Stimulated activated CD8-positive, alpha-beta memory T cell treated with anti-CD3 and anti-CD28 coated beads, Interleukin-7, amount 100 ng/mL, for 1 hour (primary cell): ENCODE measurements around the gene TMEM163.
"Not testable (repeated sequence)": the region's sequence is repeated elsewhere in the genome, so short reads cannot be mapped to it uniquely, and the experiment has no call there.

Experiments used
- DNase-seq, 2 donors: peaks; one replicate each; pipeline ENCODE4 v3.0.0-alpha.2; 2020; ENCODE audit warnings: low read depth in 2 of 2

TMEM163 gene

DNA sequence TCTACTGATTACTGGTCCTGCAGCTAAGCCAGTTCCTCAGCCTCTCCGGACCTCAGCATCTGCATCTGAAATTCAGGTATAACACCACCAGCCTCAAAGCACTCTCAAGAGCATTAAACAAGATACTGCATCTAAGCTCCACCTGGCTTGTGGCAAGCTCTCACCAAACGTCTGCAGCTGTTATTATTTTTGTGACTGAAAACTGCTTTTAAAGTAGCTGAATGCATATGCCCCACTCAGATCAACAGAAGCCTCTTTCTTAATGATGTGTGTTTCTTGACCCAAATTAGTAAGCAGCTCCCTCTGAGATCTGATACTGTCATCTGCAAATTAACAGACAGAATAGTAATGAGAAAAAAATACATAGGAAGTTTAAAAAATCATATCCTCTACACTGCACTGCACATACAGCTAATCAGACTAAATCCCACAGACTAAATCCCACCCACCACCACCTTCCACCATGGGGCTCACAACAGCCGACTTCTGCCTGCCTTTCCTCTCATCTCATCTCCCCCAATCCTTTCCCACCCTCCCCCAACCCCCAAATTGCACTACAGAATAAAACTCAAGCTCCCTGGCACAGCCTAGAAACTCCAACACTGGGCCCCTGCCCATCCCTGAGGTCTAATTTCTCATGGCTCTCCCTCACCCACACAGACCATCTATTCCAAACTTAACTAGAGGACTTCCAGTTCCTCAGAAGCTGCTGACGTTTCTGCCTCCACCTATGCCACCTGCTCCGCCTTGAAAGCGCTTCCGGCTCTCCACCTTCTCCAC is 52.9 kb downstream of the TMEM163 start:
- no peak for DNase-seq

DNA sequence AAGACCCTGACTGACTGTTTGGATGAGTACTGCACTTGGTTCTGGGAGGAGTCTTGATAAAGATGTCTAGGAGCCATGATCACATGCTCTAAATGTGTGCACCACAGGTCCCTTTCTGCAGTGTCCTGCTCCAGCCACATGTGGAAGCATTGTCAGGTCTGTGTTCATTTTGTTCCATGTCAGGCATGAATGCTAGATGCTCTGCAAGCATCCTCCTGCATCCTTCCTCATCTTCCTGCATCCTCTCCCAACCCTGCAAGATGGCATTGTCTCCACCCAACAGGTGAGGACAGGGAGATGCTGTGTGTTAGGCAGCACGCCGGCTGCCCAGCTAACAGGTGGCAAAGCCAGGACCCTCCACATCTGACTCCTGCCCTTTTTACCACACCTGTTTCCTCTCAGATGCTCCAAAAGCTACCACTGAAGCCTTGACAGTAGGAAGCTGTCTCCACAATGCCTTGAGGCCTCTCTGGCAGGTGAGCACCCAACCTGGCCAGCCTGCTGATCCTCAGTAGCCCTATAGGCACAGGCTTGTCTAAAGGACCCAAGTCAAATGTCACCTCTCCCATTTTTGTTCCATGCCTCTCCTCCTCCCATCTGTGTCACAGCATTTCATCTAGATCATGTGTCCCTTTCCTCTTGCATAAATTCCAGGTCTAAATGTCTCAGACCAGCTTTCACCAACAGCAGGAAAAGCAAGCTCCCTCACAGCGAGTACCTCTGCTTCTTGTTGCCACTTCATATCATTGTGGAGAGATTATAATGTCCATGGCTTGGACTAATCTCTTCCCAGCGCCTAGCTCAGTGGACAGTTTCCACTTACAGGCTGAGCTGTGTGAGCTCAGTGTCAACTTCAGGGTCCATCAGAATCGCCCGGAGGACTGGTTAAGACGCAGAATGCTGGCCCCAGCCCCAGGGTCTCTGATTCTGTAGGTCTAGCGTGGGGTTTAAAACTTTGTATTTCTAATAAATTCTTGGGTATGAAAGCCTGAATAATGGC is 55.0 kb downstream of the TMEM163 start:
- no peak for DNase-seq

DNA sequence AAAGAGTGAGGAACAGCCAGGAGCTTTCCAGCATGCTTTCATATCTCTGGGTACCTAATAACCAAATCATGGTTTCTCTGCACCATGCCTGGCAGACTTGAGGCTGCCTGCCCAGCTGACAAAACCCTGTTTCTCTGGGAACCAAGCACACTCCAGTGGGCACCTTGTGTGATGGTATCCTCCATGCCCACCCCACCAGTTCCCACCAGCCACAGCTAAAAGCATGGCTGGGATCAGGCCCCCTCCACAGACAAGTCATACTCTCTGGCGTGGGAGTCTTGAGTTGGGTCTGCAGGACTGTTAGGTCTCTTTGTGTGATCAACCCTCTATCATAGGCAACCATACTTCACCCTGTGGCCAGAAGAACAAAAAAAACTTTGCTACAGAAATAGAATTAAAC is 56.0 kb downstream of the TMEM163 start:
- no peak for DNase-seq

DNA sequence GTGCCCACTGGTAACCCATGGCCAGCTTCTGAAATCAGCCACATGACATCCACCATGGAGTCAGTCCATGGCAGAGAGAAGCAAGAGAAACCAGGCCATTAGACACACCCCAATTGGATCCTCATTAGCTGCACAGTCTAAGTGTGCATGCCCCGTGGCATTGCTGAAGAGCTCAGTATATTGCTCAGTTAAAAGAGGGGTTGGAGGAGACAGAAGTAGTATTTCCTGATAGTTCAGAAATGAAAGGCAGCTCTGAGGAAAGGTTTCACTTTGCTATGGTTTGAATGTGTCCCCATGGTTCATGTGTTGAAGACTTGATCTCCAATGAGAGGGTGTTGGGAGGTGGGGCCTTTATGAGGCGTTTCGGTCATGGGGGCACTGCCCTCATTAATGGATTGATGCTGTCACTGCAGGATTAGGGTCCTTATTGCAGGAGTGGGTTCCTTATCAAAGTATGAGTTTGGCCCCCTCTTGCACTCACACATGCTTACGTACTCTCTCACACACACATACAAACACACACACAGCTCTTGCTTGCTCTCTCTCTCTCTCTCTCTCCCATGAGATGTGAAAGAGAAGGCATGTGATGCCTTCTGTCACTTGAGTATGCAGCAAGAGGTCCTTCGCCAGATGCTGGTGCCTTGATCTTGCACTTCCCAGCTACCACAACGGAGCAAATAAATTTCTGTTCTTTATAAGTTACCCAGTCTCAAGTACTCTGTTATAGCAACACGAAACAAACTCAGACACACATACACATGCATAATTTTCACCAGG is 58.0 kb downstream of the TMEM163 start:
- DNase-seq, result no peak

DNA sequence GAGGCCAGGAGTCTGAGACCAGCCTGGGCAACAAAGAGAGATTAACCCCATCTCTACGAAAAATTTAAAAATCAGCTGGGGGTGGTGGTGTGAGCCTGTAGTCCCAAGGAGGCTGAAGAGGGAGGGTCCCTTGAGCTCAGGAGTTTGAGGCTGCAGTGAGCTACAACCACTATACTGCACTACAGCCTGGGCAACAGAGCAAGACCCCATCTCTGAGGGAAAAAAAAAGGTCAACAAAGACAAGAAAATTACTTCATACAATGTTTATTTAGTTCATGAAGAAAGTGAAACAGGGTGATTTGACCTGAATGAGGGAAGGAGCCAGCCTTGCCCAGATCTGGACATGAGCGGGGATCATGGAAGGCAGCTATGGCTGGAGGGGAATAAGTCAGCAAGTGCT is 59.1 kb downstream of the TMEM163 start:
- no peak for DNase-seq

DNA sequence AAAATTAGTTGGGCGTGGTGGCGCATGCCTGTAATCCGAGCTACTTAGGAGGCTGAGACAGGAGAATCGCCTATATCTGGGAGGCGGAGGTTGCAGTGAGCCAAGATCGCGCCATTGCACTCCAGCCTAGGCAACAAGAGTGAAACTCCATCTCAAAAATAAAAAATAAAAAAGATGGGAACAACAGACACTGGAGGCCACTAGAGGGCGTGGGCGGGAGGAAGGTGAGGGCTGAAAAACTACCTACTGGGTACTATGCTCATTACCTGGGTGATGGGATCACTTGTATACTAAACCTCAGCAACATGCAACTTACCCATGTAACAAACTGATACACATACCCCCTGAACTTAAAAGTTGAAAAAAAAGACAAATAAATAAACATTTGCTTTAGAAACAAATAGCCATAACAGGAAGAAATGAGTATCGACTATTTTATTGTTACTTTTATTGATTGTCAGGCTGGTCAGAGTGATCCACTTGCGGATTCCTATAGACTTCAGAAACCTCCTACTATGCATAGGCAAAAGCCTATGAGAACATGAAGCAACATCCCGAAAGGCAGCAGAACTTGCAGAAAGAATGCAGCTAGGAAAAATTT is 61.0 kb downstream of the TMEM163 start:
- no peak for DNase-seq

DNA sequence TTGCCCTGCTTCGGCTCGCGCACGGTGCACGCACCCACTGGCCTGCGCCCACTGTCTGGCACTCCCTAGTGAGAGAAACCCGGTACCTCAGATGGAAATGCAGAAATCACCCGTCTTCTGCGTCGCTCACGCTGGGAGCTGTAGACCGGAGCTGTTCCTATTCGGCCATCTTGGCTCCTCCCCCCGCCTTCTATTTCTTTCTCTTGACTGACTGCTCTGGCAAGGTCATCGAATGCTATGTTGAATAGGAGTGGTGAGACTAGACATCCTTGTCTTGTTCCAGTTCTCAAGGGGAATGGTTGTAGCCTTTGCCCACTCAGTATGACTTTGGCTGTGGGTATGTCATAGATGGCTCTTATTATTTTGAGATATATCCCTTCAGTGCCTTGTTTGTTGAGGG is 62.4 kb downstream of the TMEM163 start:
- DNase-seq, result not testable (repeated sequence)

DNA sequence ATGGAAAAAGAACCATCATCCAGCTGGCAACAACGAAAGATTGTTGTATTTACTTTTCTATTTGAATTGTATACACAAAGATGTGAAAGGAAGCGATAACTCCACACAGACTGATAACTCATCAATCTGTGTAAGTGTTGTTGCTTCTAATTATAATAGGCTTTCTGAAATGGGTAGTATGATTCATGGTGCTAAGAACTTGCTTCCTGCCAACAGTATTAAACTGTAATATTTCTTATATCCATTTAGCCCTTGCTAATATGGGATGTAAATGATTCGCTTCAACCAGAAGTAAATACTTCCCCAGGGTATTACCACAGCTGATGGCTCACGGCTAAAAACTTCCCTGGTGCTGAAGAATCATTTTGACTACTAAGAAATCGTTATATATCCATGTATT is 70.2 kb downstream of the TMEM163 start:
- no peak for DNase-seq

DNA sequence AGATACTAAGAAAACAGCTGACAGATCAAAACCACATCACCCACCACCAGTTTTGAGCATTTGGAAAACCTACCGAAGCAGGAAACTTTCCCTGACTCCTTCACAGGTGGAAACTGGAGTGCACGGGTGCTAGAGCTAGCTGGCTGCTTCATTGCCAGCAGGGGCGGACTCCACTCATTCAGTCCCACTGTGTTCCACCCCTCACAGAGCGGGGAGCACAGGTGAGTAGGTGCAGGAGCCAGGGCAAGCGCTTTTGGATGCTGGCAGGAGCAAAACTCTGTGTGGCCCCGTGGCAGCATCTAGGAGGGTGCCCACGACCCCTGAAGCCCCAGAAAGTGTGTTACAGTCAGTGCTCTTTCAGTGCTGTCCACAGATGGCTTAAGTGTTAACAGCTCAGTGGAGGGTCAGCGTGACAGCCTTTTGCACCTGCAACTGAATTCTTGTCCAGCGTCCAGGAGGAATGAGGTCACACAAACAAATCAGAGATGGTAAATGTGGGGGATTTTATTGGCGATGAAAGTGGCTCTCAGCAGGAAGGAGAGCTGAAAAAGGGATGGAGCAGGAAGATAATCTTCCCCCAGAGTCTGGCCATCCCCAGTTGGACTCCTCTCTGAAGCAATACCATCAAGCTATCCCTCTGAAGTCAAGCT is 71.1 kb downstream of the TMEM163 start:
- DNase-seq, result no peak

DNA sequence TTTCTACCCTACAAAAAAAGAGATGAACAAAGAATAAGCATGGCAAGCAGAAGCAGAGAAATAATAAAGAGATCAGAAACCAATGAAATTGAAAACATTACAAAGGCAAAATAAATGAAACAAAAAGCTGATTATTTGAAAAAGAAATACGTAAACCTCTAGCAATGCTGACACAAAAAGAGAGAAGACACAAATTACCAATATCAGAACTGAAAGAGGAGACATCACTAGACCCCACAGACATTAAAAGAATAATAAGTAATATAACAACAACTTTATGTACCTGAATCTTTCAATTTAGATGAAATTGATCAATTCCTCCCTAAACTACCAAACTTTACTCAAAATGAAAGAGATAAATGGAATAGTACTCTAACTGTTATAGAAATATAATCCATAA is 75.9 kb downstream of the TMEM163 start:
- DNase-seq, result no peak

DNA sequence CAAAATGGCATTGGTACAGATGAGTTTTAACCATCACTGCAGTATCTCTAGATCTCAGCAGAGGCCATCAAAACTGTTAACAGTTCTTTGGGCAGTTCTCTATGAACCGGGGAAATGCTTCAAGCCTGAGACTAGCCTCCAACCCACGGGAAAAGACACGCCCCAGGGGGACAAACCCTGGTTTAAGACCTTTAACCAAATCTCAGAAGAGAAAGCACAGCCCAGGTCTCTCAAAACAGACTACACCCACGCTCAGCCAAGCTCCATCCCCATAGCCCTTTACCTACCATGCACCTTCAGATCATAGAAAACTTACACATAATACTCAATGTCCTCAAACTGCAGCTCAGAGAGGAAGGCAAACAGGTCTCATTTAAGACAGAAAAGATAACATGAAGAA is 78.3 kb downstream of the TMEM163 start:
- no peak for DNase-seq

DNA sequence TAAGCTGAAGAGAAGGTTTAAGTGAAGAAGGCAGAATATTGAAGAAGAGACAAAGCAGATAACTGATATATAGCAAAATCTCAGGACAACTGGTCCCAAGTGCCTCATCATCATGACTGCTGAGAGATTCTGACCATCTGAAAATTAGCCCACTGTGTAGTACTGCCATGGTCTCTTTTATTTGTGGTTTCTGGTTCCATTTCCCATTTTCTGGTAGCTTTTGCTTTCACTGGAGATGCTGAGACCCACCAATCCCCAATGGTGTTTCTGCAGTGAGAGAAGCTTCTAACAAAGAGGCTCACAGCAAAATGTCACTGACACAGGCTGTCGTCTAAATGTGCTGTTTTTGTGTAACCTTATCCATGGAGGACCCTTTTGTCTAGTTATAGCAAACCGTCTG is 79.5 kb downstream of the TMEM163 start:
- DNase-seq, result no peak

DNA sequence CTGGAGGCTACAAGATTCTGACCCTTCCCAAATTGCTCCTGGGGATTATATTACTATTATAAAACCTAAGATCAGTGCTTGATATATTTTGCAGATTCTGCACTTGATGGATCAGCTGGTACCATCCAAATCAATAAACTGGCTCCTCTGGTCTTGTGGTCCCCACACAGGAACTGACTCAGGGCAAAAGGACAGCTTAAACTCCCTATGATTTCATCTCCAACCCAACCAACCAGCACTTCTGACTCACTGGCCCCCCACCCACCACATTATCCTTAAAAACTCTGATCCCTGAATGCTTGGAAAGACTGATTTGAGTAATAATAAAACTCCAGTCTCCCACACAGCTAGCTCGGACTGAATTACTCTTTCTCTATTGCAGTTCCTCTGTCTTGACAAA is 82.1 kb downstream of the TMEM163 start:
- no peak for DNase-seq

DNA sequence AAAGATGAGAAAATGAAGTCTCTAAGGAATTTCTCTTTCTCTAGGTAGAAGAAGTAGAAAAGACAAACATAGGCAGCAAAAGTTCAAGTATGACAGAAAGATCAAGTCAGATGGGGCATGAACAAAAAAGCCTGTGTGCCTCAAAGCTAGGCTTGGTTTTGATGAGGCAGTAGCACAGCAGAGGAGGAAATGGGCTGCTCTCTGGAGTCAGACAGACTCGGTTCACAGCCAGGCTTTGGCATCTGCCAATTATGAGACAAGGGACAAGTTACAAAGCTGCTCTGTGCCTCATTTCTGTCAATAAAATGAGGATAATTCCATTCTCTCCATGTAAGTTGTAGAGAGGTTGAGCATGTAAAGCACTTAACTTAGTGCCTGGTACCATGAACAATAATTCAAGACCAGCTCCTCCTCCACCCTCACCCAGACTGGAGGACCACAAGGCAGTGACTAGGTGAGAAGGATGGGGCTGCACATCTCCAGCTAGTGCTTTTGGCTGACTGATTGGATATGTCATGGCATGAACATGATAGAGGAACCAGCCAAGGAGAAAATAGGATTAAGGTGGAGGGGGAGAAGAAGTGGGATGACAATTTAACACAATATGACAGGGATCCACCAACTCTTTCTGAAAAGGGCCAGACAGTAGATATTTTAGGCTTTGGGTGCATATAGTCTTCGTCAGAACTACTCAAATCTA is 84.6 kb downstream of the TMEM163 start:
- DNase-seq, result no peak

DNA sequence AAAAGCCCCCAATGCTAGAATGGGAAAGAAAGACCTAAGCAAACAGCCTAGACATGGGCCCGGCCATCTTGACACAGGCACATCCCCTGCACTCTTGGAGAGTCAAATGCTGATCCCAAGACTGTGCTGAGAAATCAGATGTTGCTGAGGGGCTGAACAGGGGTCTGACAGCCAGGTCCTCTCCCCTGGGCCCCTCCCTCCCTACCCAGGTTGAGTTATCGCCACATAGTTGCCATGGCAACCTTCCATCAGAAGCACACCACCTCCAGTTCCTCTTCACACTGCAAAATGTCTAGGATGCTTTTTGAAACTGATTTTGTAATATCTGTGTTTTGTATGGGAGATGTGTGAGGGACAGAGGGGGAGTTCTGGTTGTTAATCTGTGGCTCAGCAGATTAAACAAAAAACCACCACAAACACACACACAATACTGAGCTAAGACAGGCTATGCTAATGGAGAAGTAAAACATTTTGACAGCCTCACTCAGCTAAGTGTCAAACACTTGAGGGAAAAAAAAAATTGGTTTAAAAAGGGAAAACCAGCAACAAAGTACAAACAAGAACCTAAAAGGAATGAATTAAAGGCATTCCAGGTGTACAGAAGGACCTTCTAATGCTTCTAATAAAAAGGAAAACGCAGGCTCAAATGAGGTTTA is 88.2 kb downstream of the TMEM163 start:
- no peak for DNase-seq

DNA sequence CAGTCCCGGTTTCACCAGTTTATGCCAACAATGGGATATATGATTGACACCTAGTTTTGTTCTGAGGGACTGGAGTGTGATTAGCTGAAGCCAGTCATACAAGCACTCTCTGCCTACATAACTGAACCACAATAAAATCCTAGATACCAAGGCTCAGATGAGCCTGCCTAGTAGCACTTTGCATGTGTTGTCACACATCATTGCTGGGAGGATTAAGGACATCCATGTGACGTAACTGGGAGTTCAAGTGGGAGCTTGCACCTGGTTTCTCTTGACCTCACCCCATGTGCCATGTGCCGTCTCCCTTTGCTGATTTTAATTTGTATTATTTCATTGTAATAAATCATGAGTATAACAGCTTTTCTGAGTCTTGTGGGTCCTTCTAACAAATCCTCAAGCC is 90.3 kb downstream of the TMEM163 start:
- no peak for DNase-seq

DNA sequence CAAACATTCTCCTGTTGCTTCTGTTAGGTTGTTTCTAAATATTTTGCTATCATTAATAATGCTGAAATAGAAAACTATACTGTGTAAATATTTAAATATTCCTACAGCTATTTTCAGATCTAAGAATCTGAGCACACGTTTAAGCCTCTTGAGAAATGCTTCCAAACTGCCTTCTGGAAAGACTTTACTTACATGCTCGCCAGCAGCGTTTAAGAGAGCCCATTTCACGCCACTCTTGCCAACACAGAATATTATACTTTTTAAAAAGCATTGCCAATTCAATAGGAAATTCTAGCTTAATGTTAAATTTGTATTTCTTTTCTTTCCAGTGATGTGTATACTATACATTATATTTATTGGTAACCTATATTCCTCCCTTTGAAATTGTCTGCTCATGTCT is 92.0 kb downstream of the TMEM163 start:
- DNase-seq, result no peak

DNA sequence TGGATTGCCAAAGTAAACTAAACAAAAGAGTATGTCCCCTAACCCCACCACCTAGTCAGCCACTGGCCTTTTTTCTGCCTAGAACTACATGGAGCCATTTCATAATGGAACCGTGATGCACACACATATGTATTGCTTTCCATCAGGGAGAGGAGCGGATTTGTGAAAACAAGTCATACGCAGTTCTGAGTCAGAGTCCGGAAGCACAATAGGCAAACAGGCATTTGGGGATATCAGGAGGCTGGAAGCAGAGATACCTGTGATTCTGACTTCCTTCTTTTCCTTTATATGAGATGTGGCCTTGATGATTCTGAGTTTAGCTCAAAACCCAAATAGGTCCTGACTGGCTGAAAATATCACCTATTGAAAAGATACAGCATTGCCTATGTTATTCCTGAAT is 93.5 kb downstream of the TMEM163 start:
- no peak for DNase-seq

DNA sequence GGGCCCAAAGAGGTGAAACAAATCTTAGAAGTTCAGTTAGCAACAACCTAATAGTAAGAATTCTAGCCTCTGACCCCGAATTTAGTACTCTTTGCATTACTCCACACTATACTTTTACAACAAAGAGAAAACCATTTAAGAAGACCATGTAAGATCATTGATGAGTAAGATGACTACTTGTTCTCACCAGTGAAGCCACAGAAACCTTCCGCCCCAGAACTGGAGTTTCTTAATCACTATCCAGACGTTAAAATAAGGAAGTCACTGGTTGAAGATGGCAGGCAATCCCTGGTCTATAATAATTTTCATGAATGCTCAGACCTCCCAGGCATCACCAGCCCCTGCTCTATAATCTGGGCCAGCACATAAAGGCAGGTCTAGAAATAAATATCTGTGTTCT is 95.0 kb downstream of the TMEM163 start:
- DNase-seq, result no peak

DNA sequence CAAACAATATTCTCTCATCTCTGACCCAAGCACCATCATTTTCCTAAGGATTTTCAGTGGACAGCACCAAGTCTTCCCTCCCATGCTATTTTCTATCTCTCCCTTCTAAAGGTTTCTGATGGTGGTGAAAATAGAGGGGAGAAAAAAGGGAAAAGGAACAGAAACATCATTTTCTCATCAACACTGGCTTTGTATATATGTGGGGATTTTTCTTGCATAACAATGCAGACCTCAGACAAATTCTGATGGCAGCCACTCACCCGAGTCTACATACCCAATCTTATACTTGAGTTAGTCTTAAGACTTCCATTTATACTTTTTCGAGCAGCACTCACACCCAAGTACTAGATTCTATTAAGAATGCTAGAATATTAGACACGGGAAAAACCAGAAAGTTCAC is 95.8 kb downstream of the TMEM163 start:
- no peak for DNase-seq
